ENCODE data around the gene BSN. TPM values are rescaled to one million over a fixed set of nuclear protein-coding genes. Genes with fewer than 3 reads are reported as not detected.

BSN gene
- total RNA-seq, 2 donors from 2014 or later: 0.82 to 11.6 TPM

GRCh38 chr3:49552087-49552486, 2.2 kb upstream of the BSN start:
- intact Hi-C loops (cut with DNase I): no loop called here
- H3K4me1 ChIP-seq (replicated peaks): peaks cover 7% of the 10 kb centered on the region
- H3K4me3 ChIP-seq: no peak overlapping the region
- H3K9me3 ChIP-seq: no peaks in the 10 kb centered on the region
- no peaks in the 10 kb centered on the region for H3K36me3 ChIP-seq
- TF ChIP-seq POLR2A (IDR thresholded peaks at IDR 0.05) (no peak), POLR2AphosphoS5 (IDR thresholded peaks at IDR 0.05) (no peak), CTCF (IDR thresholded peaks at IDR 0.05) (no peak)
- H3K27ac ChIP-seq: no peak overlapping the region
- no peaks in the 10 kb centered on the region for H3K27me3 ChIP-seq (replicated peaks; ENCODE audit: insufficient read depth)
- no peak for DNase-seq (ENCODE audit: low spot score)

GRCh38 chr3:49553324-49553691, 969 bp upstream of the BSN start:
- no peaks in the 10 kb centered on the region for H3K27me3 ChIP-seq (replicated peaks; ENCODE audit: insufficient read depth)
- intact Hi-C loops (cut with DNase I): no loop called here
- 46% methylated on average over 8 of the region's 8 CpGs for WGBS
- H3K27ac ChIP-seq: no peak overlapping the region
- no peaks in the 10 kb centered on the region for H3K36me3 ChIP-seq
- TF ChIP-seq POLR2AphosphoS5 (IDR thresholded peaks at IDR 0.05): no peak
- no peak for TF ChIP-seq CTCF (IDR thresholded peaks at IDR 0.05)
- TF ChIP-seq POLR2A (IDR thresholded peaks at IDR 0.05): no peak
- no peak for DNase-seq (ENCODE audit: low spot score)
- peaks cover 7% of the 10 kb centered on the region for H3K4me1 ChIP-seq (replicated peaks)
- peak overlapping the region; percentile 59 to 72 for H3K4me3 ChIP-seq
- no peaks in the 10 kb centered on the region for H3K9me3 ChIP-seq

DNA sequence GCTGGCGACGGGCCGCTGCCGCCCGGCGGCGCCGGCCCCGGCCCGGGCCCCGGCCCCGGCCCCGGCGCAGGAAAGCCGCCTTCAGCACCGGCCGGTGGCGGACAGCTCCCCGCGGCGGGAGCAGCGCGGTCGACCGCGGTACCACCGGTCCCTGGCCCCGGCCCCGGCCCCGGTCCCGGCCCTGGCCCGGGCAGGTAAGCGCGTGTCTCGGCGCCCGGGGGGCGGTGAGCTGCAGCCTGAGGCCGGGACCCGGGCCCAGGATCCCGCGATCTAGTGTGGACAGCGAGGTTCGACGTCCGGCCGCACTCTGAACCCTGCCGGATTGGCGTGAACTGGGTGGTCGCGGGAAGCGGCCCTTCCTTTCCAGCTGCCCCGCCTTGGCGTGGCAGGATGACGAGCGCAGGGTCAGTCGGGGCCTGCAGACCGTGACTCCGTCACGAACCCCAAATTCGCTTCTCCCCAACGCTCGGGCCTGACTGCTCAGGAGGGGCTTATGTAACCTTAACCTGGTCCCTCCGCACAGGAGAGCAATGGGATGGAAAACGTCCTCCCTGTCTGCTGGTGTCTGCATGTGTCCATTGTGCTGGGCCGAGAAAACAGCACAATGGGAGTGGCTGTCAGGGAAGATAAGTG, 472 bp downstream of the BSN start:
- 1% methylated on average over 49 of the region's 66 CpGs for WGBS
- Histone ChIP-seq H3K36me3 (no peaks in the 10 kb centered on the region), H3K4me1 (replicated peaks) (peaks cover 7% of the 10 kb centered on the region), H3K27ac (no peak overlapping the region), H3K9me3 (no peaks in the 10 kb centered on the region), H3K27me3 (replicated peaks; ENCODE audit: insufficient read depth) (no peaks in the 10 kb centered on the region), H3K4me3 (peak overlapping the region; percentile 59 to 72)
- intact Hi-C loops (cut with DNase I): no loop called here
- no peak for TF ChIP-seq CTCF (IDR thresholded peaks at IDR 0.05)
- no peak for TF ChIP-seq POLR2A (IDR thresholded peaks at IDR 0.05)
- TF ChIP-seq POLR2AphosphoS5 (IDR thresholded peaks at IDR 0.05): no peak
- DNase-seq (ENCODE audit: low spot score): peak; percentile 22

DNA sequence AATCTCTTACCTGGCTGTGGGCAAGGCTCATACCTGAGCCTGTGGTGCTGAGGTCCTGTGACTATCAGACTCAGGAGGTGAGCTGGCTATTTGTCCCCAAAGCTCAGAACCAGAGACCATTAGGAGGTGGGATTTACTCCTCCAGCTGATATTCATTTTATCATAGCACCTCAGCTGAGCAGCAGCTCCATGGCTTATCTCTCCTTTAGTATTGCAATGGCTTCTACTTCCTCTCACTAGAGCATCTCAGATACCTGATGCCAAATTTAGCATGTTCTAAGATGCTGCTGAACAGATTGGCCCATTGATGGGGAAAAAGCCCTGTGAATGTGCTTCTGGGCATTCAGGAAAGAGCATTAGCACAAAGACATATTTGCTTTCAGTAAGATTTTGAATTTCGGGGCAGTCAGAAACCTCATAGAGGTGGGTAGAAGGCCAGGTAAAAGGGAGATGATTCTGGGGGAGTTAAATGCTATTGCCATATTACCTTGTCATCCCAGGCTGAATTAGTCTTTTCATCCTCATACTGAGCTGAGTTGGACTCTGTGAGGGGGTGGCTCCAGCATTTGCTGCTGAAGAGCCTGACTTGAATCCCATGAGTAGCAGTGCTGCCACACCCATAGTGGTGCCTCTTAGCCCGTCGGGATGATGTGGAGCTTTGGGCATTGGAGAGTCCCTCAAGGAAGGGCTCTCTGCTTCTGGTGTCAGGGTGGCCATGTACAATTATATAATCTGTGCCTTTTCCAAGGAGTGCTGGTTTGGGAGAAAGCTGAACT, 2.4 kb downstream of the BSN start:
- DNase-seq (ENCODE audit: low spot score): no peak
- intact Hi-C loops (cut with DNase I): no loop called here
- TF ChIP-seq POLR2A (IDR thresholded peaks at IDR 0.05) (no peak), POLR2AphosphoS5 (IDR thresholded peaks at IDR 0.05) (no peak), CTCF (IDR thresholded peaks at IDR 0.05) (no peak)
- Histone ChIP-seq H3K36me3 (no peaks in the 10 kb centered on the region), H3K27ac (no peak overlapping the region), H3K4me1 (replicated peaks) (peaks cover 7% of the 10 kb centered on the region), H3K27me3 (replicated peaks; ENCODE audit: insufficient read depth) (no peaks in the 10 kb centered on the region), H3K4me3 (no peak overlapping the region), H3K9me3 (no peaks in the 10 kb centered on the region)
- 93% methylated on average over 3 of the region's 3 CpGs for WGBS
